ENCODE measurements around the gene USP2.
A peak's percentile ranks its signal among the peaks of the same experiment; 100 is the strongest.

The USP2 gene

DNA sequence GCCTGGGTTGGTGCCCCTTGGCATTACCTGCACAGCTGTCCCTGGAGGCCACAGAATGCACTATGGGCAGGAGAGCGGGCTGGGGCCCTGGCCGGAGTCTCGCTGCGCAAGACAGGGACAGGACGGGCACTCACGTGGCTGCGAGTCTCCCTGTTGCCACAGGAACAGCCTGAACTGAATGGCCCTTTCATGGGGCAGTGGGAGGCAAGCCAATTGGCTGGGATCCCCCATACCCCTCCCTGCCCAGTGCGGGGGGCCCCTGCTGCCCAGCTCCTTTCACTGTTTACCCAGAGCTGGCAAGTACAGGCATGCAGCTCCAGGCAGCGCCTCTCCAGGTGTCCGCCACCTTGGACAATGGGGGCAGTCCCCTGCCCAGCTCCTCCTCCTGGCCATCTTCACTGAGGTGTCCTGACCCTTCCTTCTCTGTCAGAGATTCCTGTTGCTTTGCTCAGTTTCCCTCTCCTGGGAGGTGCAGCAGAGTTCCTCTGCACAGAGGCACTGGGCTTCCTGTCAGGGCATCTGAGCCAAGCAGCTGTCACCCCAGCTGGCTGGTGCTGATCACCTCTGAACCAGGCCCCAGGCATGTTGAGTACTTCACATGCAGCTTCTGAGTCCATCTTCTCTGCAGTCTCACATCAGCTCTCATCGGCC is 5.2 kb downstream of the USP2 start:
- no peak for DNase-seq

DNA sequence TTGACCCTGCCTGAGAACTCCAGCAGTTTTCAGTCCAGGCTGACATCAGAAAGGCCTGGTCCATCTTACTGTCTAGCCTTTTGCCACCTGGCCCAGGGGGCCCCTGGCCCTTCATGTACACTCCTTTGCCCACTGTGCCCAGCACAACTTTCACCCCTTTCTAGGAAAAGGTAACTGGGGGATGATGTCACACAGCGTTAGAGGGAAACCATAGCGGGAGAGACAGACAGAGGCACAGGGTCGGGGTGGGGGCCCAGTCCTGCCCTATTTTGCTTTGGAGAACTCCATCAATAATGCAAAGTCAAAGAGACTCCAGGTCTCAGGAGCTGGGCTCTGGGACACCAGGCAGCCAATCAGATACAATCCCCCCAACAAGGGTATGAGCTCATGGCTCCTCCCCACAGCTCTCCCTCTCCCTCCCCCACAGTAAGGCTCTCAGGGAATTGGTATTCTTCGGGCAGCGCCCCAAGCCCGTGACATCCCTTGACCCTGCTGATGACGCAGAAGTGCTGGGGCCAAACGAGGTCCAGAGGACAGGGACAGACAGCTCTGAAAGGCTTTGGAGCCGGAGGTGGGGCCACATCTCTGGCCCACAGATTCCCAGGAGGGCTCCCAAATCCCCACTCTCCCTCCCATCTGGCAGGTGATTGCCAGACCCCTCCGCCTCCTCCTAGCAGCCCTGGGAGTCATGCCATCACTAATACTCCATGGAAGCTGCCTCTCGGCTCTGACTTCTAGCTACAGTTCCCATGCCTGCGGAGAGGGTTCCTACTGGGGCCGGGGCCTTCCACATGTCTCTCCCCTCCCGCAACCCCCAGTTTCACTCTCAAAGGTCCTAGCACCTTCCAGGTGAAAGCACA is 5.9 kb downstream of the USP2 start:
- DNase-seq = no peak

DNA sequence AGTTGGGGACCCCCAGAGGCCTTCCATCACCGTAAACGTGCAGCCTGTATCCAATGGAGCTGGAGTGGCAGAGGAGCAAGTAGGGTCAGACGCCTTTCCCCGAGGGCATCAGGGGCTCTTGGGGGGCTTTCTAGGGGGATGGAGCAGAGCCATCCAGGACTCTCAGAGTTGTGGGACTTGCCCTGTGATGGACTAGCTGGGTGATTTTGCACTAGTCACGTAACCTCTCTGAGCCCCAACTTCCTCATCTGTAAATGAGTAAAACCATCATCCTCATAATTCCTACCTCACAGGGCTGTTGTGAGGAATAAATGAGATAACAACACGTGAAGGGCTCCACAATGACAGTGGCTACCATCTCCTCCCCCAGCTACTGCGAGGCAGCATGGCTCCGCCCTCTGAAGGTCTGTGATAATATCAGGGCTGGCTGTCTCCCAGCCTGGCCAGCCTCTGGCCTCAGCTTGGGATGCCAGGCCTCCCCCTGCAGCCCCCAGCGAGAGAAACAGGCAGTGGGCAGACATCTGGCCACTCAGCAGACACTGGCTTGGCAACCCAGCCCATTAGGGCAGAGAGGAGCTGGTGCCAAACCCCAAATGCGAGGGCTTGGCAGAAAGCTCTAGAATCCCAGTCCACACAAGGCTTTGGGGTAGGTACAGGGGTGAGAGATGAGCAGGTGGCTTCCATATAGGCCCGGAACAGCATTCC is 6.7 kb downstream of the USP2 start:
- DNase-seq = peak; percentile 35

DNA sequence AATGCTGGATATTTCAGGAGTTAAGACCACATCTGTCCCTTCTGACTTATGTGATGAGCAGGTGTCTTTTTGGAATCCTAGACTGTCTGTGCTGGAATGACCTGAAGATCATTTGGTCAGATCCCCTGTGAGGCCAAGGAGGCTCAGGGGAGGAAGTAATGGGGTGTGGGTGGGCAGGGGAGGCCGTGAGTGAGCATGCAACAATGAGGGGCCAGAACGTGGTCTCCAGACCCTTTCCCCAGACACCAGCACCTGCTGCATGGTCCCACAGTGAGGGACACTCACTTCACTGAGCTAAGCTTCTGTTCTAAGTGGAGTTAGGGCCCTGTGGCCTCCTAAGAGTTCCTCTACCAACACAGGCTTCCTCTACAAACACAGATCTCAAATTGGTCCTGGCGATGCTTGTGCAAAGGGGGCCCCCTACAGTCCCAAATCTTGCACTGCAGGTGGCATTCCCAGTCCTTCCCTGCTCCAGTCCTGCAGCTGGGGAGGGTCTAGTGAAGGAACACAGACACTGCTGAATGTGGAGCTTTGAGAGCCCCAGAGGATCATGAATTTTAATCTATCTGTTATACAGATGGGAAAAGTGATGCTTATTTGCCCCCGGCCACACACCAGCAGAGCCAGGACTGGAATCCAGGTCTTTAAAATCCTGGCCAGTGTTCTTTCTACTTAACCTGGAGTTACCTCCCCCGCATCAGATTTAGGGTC is 7.4 kb downstream of the USP2 start:
- peak; percentile 51 for DNase-seq

DNA sequence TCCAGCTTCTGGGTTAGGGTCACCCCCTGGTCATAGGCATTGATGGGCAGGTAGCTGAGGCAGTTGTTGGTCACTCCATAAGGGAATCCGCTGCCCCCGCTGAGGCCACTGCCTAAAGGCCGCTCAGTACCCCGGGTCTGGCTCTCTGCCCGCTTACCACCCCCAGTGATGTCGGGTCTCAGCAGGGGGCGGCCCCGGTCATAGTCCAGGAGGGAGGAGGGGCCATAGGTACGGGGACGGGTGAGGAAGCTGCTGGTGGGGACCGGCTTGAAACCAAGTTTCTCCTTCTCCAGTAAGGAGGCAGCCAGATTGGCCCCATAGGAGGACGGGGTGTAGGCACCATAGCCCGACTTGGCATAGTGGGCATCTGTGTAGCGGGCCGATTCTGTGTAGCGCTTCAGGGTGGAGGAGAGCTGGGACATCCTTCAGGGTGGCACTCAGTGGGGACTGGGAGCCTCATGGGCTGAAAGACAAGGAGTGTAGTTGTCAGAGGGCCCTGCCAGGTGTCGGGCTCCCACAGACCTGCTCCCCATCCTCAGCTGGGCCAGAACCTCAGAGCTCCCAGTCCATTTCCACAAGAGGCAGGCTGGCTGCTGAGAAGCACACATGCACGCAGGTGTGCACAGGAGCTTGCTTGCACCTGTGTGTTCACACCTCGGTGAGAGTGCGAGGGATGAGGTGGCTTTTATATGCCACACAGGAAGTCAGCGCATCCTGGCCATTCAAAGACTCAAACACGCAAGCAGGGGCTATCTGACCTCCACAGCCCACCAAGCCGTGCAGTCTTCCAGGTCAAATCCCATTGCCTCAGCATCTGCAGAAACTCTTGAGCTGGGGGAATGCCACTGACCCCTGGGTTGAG is 8.2 kb downstream of the USP2 start:
- no peak for DNase-seq

DNA sequence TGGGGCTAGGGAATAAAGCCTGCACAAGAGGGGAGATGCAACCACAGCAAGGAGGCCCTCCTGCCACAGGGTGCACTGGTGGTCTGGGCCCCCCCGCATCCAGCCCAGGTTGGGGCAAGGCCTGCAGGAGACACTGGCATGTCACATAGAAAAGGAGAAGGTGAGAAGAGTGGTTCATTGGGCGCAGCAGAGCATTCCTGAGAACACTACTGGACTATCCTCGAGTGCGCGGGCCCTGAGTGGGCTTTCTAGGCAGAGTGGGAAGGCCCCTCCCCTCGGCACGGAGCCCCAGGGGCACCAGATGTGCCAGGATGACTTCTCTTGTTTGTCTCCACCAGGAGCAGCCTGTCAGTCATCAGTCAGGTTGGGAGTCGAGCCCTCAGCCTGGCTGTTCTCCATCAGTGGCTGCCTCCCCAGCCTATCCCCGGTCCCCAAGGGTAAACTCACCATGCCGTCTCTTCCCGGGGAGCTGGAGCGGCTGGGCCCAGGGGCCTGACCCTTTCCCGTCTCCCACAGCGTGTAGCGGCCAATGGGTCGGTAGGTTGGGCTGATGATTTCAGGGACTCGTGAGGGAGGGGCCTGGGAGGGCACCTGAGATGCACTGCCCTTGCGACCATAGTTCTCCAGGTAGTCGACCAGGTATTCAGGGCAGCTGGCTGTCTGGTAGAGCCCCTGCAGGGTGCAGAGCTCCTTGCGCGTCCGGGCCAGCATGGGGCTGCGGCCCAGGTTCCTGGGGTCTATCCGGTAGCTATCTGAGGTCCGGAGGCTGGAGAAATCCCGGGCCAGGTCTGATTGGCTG is 9.0 kb downstream of the USP2 start:
- DNase-seq = no peak

DNA sequence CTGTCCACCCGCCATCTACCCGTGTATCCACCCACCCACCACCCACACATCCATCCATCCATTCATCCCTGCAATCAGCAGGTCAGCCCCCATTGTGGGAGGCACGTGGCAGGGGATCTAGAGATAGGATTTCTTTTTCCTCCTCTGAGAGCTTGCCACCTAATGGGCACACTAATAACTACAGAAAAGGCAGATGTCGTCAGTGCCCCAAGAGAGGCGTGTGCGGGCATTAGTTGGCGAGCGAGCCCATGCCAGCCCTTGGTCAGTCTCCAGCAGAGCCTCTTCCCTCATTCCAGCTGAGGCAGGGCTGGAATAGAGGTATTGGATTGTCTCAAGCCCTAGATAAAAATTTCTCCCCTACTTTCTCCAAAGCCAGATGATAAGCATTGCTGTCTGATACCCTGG is 9.7 kb downstream of the USP2 start:
- DNase-seq = peak; percentile 13

DNA sequence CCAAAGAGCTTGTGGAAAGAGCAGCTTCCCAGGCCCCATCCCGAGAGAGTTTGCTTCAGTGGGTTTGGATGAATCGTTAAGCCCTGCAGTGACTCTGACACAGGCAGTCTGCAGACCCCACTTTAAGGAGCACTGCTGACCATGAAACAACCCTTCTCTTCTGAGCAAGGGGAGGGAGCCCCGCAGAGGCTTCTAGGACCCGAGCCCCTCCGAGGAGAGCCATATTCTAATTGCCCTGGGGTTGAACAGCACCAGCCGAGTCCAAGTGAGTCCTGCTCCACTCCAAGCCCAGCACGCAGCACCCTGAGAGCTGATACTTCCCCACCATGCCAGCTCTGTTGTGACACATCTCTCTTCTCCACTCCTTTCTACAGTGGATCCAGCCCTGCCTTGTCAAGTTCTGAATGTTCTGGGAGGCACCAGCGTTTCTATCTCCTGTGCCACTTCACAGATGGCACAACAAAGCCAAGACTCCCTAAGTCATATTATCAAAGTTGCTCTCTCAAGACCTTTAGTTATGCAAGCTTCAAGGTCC is 10.4 kb downstream of the USP2 start:
- no peak for DNase-seq

DNA sequence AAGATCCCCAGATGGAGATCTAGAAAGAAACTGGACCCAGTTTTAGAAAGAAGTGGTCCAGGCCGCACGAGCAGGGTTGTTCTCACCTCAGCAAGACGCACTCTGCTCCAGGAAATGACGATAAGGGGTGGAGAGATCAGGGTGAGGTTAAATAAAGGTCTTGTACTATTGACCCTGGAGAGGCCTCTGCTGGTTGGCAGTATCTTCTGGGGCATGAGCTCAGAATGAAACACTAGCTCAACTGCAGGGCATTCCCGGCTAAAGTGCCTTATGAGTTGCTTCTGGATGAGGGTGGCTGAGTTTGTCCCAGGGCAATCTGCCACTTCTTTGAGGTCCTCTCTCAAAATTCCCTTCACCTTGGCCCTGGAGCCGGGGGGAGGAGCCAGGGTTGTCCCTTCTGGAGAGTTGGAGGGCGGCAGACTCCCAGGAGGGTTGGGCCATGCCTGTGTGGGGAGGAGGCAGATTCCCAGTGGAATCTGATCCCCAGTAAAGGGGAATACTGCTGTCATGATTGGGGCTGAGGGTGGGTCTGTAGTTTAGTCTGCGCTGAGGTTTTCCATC is 10.9 kb downstream of the USP2 start:
- no peak for DNase-seq

DNA sequence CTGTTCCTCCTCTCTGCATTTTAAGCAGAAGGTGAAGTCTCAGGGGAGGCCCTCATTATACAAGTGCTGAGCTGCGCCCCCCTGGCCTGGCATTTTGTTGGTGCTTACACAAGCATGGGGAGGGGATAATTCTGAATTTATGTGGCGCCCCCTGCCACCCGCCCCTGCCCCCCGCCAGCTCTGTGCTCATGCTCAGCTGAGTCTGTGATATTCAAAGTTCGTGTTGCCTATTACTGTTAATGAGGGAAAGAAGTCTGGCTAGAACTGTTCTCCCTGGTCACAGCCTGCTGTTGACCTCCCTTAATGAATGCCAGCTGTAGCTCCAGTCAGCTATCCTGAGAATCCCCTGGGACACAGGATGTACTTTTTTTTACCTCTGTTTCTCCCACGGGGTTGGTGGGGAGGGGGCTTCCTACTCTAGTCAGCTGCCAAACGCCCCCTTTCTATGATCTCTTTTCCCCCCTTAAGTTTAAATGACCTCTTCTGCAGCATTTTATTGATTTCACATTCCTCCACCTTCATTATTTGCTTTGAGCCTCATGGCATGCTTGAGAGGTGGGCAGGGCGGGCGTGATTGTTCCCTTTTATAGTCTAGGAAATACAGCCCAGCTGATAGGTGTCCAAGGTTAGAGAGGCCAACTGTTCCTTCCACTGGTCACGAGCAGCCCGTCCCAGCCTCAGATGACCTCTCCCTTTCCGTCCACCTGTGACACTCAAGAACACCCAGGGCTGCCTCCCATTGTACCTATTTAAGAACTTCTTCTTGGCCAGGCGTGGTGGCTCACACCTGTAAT is 12.2 kb downstream of the USP2 start:
- no peak for DNase-seq

DNA sequence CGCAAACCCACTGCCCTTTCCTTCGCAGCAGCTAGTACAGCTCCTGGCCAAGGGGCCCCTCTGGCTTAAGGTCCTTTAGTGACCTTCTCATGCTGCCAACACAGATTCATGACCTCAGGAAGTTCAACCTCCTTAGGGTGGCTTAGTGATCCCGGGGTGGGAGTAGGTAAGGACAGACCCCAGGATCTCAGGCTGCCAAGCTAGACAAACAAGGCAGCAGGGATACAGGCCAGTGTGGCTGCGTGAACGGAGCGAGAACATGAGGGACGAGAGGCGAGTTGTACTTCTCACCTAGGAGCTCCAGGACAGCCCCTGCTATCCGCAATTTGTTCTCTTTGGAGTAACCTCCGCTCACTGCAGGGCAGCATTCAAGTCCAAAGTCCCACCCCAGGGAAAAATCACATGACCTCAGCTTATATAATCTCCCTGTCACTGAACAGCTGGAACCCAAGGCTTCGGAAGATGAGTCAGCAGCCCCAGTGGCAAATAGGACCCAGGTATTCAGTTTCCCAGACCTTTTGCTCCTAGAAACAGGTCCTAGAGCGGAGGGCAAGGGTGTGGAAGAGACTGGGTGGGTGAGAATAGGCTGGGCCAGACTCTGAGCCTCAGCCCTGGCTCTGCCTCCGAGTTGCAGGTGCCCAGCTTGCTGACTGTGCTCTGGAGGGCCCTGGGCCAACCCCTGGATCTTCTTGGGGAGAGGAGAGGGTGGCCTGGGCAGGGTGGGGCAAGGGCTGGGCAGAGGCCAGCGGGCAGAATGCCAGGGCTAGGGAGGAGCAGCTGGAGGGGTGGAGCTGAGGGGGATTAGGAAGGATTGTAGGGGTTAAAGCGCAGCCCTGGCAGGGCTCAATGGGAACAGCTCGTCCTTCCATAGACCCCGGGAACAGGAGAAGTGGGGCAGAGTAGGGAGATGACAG is 13.1 kb downstream of the USP2 start:
- peak; percentile 74 for DNase-seq

DNA sequence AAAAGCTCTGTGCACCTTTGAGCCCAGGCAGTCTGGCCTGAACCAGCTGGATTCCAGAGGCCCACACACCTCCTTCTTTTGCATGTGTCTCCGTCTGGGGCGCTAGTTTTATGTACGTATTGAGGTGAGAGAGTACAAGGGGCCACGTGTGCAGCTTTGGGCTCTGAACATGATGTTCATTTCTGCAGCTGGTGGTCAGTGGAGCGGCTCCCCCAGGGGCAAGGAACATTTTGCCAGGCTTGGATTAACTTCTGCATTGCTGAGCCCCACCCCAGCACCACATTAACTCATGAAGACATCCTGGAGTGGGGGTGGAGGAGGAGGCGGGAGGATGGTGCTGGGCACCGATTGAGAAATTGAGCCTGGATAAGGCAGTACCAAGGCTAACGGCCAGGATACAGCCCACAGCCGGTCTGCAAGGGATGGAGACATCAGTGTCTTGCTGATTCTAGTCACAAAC is 13.8 kb downstream of the USP2 start:
- DNase-seq = no peak

DNA sequence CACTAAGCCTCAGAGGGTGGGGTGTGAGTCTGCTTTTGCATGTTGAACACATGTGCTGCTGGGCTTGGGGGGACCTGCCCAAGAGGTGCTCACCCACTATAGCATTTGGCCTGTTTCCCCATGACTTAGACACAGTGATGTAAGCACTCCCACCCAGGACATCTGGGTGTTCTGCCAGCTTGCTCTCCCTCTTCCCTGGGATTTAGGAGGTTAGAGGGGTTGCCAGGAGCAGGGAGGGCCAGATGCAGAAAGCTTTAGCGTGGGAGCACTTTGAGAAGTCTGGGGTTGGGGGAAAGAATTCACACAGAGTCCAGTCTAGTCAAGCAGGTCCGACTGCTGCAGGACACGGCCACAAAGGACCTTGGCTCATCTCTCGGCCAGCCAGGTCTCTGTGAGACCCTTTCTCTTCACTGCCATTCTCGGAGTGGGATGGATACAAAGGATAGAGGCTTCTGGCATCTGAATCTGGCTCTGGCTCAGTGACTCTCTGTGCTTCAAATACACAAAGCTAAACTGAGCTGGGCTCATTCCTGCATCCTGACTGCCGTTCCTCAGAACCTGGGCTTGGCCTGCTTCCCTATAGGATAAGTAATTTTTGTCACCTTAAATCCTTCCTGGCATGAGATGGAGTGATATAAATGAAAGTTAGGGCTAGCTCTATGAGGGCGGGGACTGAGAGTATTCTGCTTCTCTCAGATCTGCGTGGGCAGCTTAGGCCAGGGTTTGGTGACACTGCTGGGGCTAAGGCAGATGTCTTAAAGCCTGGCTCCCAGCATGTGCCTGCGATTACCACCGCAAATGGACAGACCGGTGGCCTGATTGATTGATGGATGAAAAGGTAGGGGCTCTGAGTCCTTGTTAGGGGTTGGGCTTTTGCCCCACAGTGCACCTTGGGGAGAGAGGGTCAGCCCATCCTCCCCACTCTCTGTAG is 14.5 kb downstream of the USP2 start:
- DNase-seq = no peak

DNA sequence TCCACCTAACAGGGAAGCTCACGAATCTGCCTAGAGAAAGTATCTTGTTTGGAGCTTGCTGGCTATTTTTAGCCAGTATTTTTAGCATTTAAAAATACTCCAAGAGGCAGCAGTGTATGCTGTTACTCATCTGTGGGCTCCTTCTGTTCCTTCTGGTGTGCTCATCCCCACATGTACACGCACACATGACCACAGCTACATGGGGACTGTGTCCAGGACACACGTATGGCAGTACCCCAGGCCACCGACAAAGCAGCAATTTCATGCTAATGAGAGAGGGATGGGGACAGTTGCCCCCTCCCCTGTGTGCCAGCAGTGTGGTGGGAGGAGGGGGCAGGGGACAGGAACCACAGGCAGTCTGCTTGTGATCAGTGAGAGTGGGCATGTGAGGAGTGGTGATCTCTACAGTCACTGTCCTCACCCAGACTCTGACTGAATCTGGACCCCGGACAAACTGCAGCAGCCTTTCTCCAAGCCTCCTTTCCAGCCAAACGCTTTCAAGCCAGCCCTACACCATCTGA is 16.4 kb downstream of the USP2 start:
- no peak for DNase-seq

DNA sequence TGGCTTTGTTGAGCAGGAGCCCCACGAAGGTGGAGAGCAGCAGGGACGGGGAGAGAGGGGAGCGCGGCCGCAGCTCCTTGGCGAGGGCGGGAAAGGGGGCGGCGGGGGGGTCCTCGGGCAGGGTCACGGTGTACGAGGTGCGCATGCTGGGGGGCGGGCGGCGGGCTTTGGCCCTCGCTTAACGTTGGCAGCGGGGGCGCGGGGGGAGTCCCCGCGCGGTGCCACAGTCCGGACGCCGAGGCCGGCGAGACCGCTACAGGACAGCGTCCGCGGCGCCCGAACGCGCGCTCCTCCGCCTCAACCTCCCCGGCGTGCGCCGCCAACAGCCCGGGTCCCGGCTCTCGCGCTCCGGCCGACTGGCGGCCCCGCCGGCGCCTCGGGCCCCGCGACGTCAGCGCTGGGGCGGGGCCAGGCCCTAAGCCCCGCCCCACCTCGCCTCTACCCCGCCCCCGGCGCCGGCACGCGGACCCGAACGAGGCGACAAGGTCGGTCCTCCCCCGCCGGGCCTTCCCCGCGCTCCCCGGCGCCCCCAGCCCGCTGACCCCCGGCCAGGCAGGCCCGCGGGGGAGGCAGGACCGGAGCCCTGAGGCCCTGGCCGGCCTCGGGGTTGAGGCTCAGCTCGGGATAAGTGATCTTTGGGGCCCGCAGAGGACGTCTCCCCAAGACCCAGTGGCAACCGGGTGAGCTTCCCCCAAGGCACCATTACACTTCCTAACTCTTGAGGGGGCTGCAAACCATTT is 17.5 kb downstream of the USP2 start:
- DNase-seq = peak; percentile 19

DNA sequence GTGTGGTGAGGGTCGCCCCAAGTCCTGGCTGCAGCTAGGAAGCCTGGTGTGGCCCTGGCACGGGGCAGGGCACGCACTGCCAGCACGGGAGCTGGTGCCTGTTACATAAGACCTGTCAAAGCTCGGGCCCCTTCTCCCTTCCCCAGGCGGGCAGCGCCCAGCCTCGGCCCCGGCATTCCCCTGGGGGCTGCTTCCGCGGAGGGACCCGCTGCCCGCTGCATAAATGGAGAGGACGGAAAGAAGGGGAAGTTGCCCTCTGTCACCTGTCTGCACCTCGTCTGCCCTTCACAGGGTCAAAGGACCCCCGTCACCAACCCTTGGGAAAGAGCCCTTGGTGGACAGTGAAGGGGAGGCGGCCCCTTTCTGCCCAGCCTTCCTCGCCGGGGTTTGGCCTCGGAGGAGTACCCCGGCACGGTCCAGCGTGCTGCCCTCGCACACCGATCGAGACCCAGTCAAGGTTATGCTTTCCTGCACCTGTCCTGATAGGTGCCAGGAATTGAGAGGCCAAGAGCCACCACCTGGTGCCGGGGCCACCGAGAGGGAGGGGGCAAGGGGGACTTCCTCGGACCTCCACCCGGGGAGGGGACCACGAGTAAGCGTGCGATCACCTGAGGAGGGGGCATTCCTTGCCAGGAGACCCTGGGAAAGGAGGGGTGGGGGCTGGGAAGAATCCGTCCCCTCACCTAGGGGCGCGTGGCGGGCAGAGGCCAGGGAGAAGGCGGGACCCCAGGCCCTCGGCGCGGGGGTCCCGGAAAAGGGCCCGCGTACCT is 18.2 kb downstream of the USP2 start:
- no peak for DNase-seq
